H1 (cell line): ENCODE results near the gene CHD6. TPM values are rescaled to one million over a fixed set of nuclear protein-coding genes. Genes with fewer than 3 reads are reported as not detected.
A peak's percentile ranks its signal among the peaks of the same experiment; 100 is the strongest.

Experiments used
- CTCF ChIA-PET: fragments of 300-600 bp; sonication (Branson Sonifier 250); formaldehyde crosslinking; loops from one replicate; lab custom pipeline; 2021; ENCODE audit not compliant: partially characterized antibody; lab: Charles Lee
- POLR2A ChIA-PET: fragments of 300-600 bp; sonication (Branson Sonifier 250); formaldehyde crosslinking; loops from one replicate; lab custom pipeline; 2021; ENCODE audit warnings: inconsistent platforms; ENCODE audit not compliant: partially characterized antibody; lab: Charles Lee
- DNase-seq, 2 experiments: peaks; one replicate each; pipeline versions ENCODE4 v3.0.0 to v3.0.0-alpha.2; 2010 to 2022; ENCODE audit warnings: low spot score in 2 of 2, low read depth in 1 of 2, mixed read lengths in 1 of 2
- FAIRE-seq: peaks from 2 replicates; lab custom pipeline; 2011; peaks lifted over from hg19 to GRCh38; lab: Jason Lieb, UNC
- H2AFZ ChIP-seq: 2 replicates; pipeline ENCODE4 v1.8.1; 2012; ENCODE audit warnings: low read length, inconsistent platforms
- H2AK5ac ChIP-seq: 2 replicates; pipeline ENCODE4 v1.6.1; 2013; ENCODE audit warnings: low read depth, low read length
- H2BK120ac ChIP-seq: replicated peaks from 2 replicates; pipeline ENCODE3; 2013; ENCODE audit warnings: low read depth, low read length, inconsistent platforms
- H2BK12ac ChIP-seq: 2 replicates; pipeline ENCODE4 v1.6.1; 2013; ENCODE audit warnings: low read depth, low read length
- H2BK15ac ChIP-seq: 2 replicates; pipeline ENCODE4 v1.6.1; 2013; ENCODE audit warnings: low read length
- H2BK20ac ChIP-seq: 2 replicates; pipeline ENCODE4 v1.6.1; 2013; ENCODE audit warnings: low read length
- H2BK5ac ChIP-seq: 2 replicates; pipeline ENCODE4 v1.6.1; 2013; ENCODE audit warnings: low read depth, low read length
- H3K14ac ChIP-seq: 2 replicates; pipeline ENCODE4 v1.6.1; 2013; ENCODE audit warnings: inconsistent platforms; ENCODE audit not compliant: insufficient read length
- H3K18ac ChIP-seq: 2 replicates; pipeline ENCODE4 v1.6.1; 2013; ENCODE audit warnings: low read length; ENCODE audit errors: extremely low read depth
- H3K23ac ChIP-seq: 2 replicates; pipeline ENCODE4 v1.6.1; 2013; ENCODE audit warnings: inconsistent platforms; ENCODE audit not compliant: insufficient read length
- H3K23me2 ChIP-seq: 2 replicates; pipeline ENCODE4 v1.6.1; 2013; ENCODE audit warnings: low read depth, low read length
- H3K27ac ChIP-seq: 2 replicates; pipeline ENCODE4 v1.6.1; 2011; ENCODE audit warnings: low read depth, low read length, inconsistent platforms
- H3K27me3 ChIP-seq, 4 experiments: replicated peaks in 1 of 4; 1 replicate in 1 of 4; 2 replicates in 3 of 4; pipeline versions ENCODE4 v1.6.1 to v1.8.1; 2011 to 2013; ENCODE audit warnings: low read length in 3 of 4, mild to moderate bottlenecking in 3 of 4, inconsistent platforms in 2 of 4, mixed read lengths in 2 of 4, moderate library complexity in 1 of 4; ENCODE audit not compliant: control insufficient read depth in 3 of 4, insufficient read depth in 3 of 4; ENCODE audit errors: extremely low read depth in 1 of 4
- H3K36me3 ChIP-seq, 4 experiments: 2 replicates each; pipeline versions ENCODE4 v1.6.1 to v1.8.1; 2011 to 2013; ENCODE audit warnings: mild to moderate bottlenecking in 4 of 4, low read length in 3 of 4, moderate library complexity in 2 of 4, control low read depth in 1 of 4, inconsistent platforms in 1 of 4; ENCODE audit not compliant: insufficient read depth in 4 of 4, control insufficient read depth in 2 of 4
- H3K4ac ChIP-seq: replicated peaks from 2 replicates; pipeline ENCODE3; 2013; ENCODE audit warnings: low read length, low read depth, mixed read lengths, inconsistent platforms; ENCODE audit not compliant: insufficient read length
- H3K4me1 ChIP-seq, 4 experiments: replicated peaks in 1 of 4; 1 replicate in 1 of 4; 2 replicates in 3 of 4; pipeline versions ENCODE4 v1.6.1 to v1.8.1; 2011 to 2013; ENCODE audit warnings: low read length in 3 of 4, inconsistent platforms in 2 of 4, mixed read lengths in 1 of 4; ENCODE audit not compliant: insufficient read depth in 4 of 4, control insufficient read depth in 3 of 4
- H3K4me2 ChIP-seq, 2 experiments: 2 replicates each; pipeline versions ENCODE4 v1.6.1 to v1.8.1; 2011 to 2013; ENCODE audit warnings: low read depth in 2 of 2, low read length in 2 of 2, control low read depth in 1 of 2, inconsistent platforms in 1 of 2, mild to moderate bottlenecking in 1 of 2; ENCODE audit not compliant: insufficient read depth in 1 of 2
- H3K4me3 ChIP-seq, 4 experiments: fragments of 200-600, 300-600 bp in 1 of 4; sonication (generic), shearing (Covaris generic), sonication (Bioruptor Twin) in 1 of 4; 2 replicates each; pipeline versions ENCODE4 v1.5.1 to v1.8.1; 2011 to 2016; ENCODE audit warnings: low read length in 4 of 4, low read depth in 3 of 4, control low read depth in 2 of 4, inconsistent platforms in 2 of 4, mild to moderate bottlenecking in 2 of 4, mixed read lengths in 1 of 4, moderate library complexity in 1 of 4; ENCODE audit not compliant: insufficient read depth in 2 of 4; ENCODE audit errors: extremely low read depth in 1 of 4
- H3K56ac ChIP-seq: replicated peaks from 2 replicates; pipeline ENCODE3; 2013; ENCODE audit warnings: low read depth, mild to moderate bottlenecking, mixed read lengths, low read length, inconsistent platforms; ENCODE audit not compliant: insufficient read length
- H3K79me1 ChIP-seq: 2 replicates; pipeline ENCODE4 v1.6.1; 2013; ENCODE audit warnings: low read depth, low read length, control low read depth
- H3K79me2 ChIP-seq, 2 experiments: 2 replicates each; pipeline versions ENCODE4 v1.6.1 to v1.8.1; 2012 to 2013; ENCODE audit warnings: low read length in 2 of 2, mild to moderate bottlenecking in 2 of 2, inconsistent platforms in 1 of 2; ENCODE audit not compliant: insufficient read depth in 2 of 2, control insufficient read depth in 1 of 2
- H3K9ac ChIP-seq, 4 experiments: replicated peaks in 1 of 4; 1 replicate in 1 of 4; 2 replicates in 3 of 4; pipeline versions ENCODE4 v1.6.1 to v1.8.1; 2011 to 2013; ENCODE audit warnings: low read depth in 3 of 4, low read length in 3 of 4, control low read depth in 2 of 4, mild to moderate bottlenecking in 2 of 4, moderate library complexity in 2 of 4, inconsistent platforms in 1 of 4; ENCODE audit errors: extremely low read depth in 1 of 4
- H3K9me3 ChIP-seq, 2 experiments: 2 replicates each; pipeline versions ENCODE4 v1.6.1 to v1.8.1; 2012 to 2013; ENCODE audit warnings: mild to moderate bottlenecking in 2 of 2, moderate library complexity in 2 of 2, control low read depth in 1 of 2, inconsistent platforms in 1 of 2, low read depth in 1 of 2, low read length in 1 of 2, mixed read lengths in 1 of 2; ENCODE audit not compliant: insufficient read depth in 2 of 2
- H4K20me1 ChIP-seq, 2 experiments: replicated peaks in 1 of 2; 2 replicates each; pipeline versions ENCODE3 to v1.8.1; 2011 to 2013; ENCODE audit warnings: inconsistent platforms in 2 of 2, low read length in 2 of 2, mild to moderate bottlenecking in 1 of 2; ENCODE audit not compliant: insufficient read depth in 2 of 2, control insufficient read depth in 1 of 2
- H4K5ac ChIP-seq: 2 replicates; pipeline ENCODE4 v1.6.1; 2013; ENCODE audit warnings: low read length, low read depth, mixed read lengths, inconsistent platforms; ENCODE audit not compliant: insufficient read length
- H4K8ac ChIP-seq: 2 replicates; pipeline ENCODE4 v1.8.0; 2013; ENCODE audit warnings: mild to moderate bottlenecking, moderate library complexity, low read length, inconsistent platforms; ENCODE audit not compliant: insufficient read depth; ENCODE audit errors: extremely low read depth
- H4K91ac ChIP-seq: replicated peaks from 2 replicates; pipeline ENCODE3; 2013; ENCODE audit warnings: low read length, mixed read lengths, inconsistent platforms; ENCODE audit not compliant: insufficient read length
- RAD21 ChIP-seq, 2 experiments: IDR thresholded peaks in 1 of 2; conservative IDR thresholded peaks in 1 of 2; 2 replicates each; pipeline ENCODE4 v1.6.1; 2011; ENCODE audit warnings: low read depth in 2 of 2, low read length in 2 of 2, improper control_type of control experiment in 1 of 2, inconsistent platforms in 1 of 2, mild to moderate bottlenecking in 1 of 2, moderate library complexity in 1 of 2
- RFX5 ChIP-seq: IDR thresholded peaks from 2 replicates; pipeline ENCODE4 v1.6.1; 2011; ENCODE audit warnings: low read depth, low read length, improper control_type of control experiment, borderline replicate concordance
- WGBS, 2 experiments: shearing (Covaris generic) in 1 of 2; methylation state at CpG; one replicate each; pipeline versions ENCODE4 v1.1.6 to v1.1.7; 2013 to 2015; ENCODE audit warnings: low lambda C conversion rate in 2 of 2, mixed read lengths in 2 of 2, inconsistent platforms in 1 of 2, low coverage in 1 of 2, missing lambda C conversion rate in 1 of 2; ENCODE audit not compliant: insufficient replicate concordance in 2 of 2, insufficient coverage in 1 of 2, insufficient read length in 1 of 2; ENCODE audit errors: extremely low coverage in 1 of 2, missing lambda C conversion rate in 1 of 2; 5-methylcytosine and 5-hydroxymethylcytosine counted together
- polyA plus RNA-seq, 7 experiments: library from polyadenylated mRNA; depleted of rRNA in 3 of 7; stranded (reverse) in 5 of 7; unstranded in 2 of 7; fragments of >200 nt in 5 of 7; fragments of 200-250 nt in 2 of 7; gene quantifications; 1 replicate in 5 of 7; 2 replicates in 1 of 7; 4 replicates in 1 of 7; pipeline versions ENCODE4 v1.2.1 to v1.2.3, GENCODE V29; 2011 to 2013; ENCODE audit warnings: missing spikeins in 2 of 7, mixed read lengths in 2 of 7
- total RNA-seq: library from RNA; stranded (reverse); fragmentation: NEBNext Ultra II Directional; extraction: Animal tissue kit (Norgen Biotek cat#: 25700); gene quantifications from 2 replicates; pipeline ENCODE4 v1.2.1, GENCODE V29; 2021

The CHD6 gene
- total and polyA plus RNA-seq, 2 of the 8 experiments (the other 6 are each of a cell fraction or from before 2014, with no cell fraction given) = 11.1 to 62.9 TPM

- Histone ChIP-seq H4K8ac (no peak overlapping the region), H2BK20ac (no peak overlapping the region), H3K23me2 (no peaks in the 10 kb centered on the region), H4K5ac (no peak overlapping the region), H2BK5ac (no peak overlapping the region), H3K79me1 (no peaks in the 10 kb centered on the region), H3K9ac (no peak overlapping the region), H3K23ac (no peak overlapping the region), H3K4me3 (no peak overlapping the region), H3K27ac (no peak overlapping the region), H3K56ac (no peak overlapping the region), H3K79me2 (no peaks in the 10 kb centered on the region), H3K4me2 (no peak overlapping the region), H3K14ac (no peak overlapping the region), H2AFZ (peak overlapping the region; percentile 70; the same call in 1 of the 2 replicates), H4K91ac (no peak overlapping the region), H2BK12ac (no peak overlapping the region), H2BK120ac (no peak overlapping the region), H2BK15ac (no peak overlapping the region), H3K4ac (no peak overlapping the region), H3K36me3 (no peaks in the 10 kb centered on the region), H2AK5ac (no peak overlapping the region), H3K4me1 (peaks cover 0 to 3% (median 0%) of the 10 kb centered on the region in 4 experiments; a peak in 1 of 7 replicates), H3K27me3 (no peaks in the 10 kb centered on the region), H3K9me3 (no peaks in the 10 kb centered on the region), H4K20me1 (no peaks in the 10 kb centered on the region), H3K18ac (no peak overlapping the region)
- FAIRE-seq (no peak), DNase-seq (no peak)
- POLR2A ChIA-PET = interaction anchor here (1.0 kb wide), 1 partner anchor 23 kb away, joined by 3 read pairs; no protein-coding TSS in a partner anchor
- 82% methylated on average over 5 of the region's 5 CpGs; no CpG with 5 or more reads in 1 of the 2 experiments for WGBS, 2 experiments
- CTCF ChIA-PET = no interaction called here
- TF ChIP-seq RFX5 = no peak
- TF ChIP-seq RAD21 (IDR thresholded peaks at IDR 0.05 in 1 of 2, conservative IDR thresholded peaks at IDR 0.05 in 1 of 2; ENCODE audit: low read depth in 2 of 2, low read length in 2 of 2) = no peak
Observed at GRCh38 chr20:41627611-41628244, 9.6 kb upstream of the CHD6 start.
